GM19467 (cell line): ENCODE results near the gene GUCD1.

ENCODE experiments used
- ATAC-seq: cut with Tn5 transposase; IDR thresholded peaks from one replicate; pipeline ENCODE4 v1.9.1; 2021; ENCODE audit warnings: mild to moderate bottlenecking, moderate library complexity; ENCODE audit not compliant: unreplicated experiment

GUCD1 gene

DNA sequence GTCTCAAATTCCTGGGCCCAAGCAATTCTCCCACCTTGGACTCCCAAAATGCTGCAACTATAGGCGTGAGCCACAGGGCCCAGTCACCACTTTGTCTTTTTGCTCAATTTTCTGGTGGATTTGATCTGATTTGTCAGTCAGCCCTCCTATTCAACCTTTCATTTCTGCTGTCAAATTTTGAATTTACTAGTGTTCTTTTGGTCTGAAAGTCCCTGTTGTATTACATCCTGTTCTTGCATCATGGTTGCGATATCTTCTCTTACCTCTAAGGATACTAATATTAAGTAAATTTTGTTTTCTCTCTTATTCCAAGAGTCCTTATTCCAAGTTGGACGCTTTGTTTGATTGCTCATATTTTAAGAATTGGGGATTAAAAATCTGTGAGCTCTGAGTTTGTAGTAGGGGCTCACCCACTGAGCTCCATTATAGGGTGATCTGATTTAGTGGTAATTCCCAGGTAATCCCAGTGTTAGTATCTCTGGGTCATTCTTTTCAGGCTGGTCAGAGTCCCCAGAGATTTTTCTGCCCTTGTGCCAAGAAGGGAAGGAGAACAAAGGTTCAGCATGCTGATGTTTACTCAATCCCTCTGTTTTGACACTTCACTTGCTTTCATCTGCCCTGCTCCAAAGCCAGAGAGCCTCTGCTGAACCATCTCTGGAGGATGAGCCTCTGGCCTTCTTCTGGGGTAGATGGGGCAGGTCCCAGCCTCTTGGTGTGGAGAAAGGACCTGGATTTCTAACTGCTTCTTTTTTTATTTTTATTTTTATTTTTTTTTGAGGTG lies 49.8 kb downstream of the GUCD1 start:
- no peak for ATAC-seq

DNA sequence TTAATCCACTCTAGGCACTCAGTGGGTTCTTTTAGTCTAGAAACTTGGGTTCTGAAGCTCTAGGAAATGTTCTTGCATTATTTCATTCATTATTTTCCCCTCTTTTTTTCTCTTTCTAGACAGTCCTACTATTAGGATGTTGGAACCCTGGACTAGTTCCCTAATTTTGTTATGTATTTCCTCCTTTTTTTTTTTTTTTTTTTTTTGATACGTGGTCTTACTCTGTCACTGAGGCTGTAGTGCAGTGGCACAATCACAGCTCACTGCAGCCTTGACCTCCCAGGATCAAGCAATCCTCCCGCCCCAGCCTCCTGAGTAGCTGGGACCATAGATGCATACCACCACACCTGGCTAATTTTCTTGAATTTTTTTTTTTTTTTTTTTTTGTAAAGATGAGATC lies 50.4 kb downstream of the GUCD1 start:
- ATAC-seq = no peak

DNA sequence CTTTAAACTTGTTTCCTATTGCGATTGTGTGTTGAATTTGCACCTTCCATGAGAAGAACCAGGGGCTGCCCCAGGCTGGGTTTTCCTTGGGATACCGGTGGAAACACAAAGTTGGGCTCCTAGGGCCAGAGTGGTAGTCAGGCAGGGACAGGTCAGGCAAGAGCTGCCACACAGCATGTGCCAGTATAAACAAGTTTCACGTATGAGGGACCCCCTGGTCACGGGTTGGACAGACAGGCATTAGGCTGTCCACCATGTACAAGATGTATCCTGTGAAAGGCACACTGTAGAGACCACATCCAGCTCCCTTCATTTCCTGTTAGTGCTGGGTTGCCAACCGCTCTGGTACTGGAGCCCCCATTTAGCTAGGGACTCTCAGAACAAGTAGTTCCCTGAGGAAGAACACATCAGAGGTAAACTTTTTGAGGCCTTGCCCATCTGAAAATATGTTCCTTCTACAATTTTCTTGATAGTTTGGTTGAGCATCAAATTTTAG lies 51.0 kb downstream of the GUCD1 start:
- ATAC-seq = no peak

DNA sequence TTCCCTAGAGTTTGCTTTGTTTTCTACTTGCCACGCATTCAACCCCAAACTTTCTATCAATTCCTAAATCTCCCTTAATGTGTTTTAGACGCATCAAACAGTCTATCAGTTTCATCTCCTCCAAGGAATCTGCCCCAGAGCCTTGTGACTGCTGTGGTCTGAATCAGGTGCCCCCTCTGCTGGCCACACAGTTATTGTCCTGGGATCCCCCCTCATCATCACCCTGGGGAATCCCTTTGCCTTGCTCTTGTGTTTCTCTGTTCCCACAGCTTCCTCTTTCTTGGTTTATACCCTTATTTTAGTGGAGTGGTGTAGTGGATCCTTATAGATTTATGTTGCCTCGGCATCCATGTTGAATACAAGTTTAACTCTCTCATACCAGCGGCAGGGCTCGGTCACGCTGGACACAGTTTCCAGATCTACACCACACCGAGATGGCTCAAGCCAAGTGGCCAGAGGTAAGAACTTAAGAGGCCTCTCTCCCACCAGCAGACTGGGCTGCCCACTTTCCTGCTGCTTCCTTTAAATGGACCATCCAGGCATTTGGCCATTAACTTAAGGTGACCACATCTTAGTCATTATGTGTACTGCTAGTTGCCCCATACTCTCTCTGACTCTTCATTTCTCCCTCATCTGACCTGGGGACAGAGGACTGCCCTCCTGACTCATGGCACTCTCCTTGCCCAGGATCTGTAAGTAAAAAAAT lies 51.6 kb downstream of the GUCD1 start:
- peak; percentile 50 for ATAC-seq

DNA sequence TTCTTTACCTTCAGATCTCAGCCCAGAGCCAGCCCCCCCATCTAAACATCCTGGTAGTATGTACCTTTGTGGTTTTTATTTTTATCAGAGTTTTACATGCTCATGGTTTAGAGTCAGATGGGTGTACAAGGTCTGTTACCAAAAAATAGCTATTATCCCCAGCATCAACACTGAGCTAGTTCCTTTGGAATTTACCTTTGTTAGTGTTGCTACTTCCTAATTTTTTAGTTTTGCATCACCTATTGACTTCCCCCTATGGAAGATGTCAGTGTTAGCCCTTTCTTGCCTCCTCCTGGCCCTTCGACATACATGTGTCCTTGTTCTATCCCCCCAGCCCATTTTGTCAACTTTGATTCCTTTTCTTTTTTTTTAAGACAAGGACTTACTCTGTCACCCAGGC lies 52.4 kb downstream of the GUCD1 start:
- no peak for ATAC-seq

DNA sequence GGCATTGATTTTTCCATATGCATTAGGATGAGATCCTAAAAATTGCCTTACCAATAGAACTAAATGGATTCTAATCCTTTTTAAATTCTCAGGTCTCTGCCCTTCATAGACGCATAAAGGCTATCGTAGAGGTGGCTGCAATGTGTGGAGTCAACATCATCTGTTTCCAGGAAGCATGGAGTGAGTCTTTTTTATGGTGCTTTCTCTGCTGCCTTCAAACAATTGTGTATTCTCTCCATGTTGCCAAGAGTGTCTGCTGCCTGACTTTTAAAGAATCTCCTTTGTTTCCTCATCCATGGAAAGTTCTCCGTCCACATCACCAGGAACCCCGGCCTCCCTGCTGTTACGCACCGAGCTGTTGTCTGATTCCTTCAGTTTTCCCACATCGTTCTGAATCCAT lies 52.9 kb downstream of the GUCD1 start:
- ATAC-seq = no peak

DNA sequence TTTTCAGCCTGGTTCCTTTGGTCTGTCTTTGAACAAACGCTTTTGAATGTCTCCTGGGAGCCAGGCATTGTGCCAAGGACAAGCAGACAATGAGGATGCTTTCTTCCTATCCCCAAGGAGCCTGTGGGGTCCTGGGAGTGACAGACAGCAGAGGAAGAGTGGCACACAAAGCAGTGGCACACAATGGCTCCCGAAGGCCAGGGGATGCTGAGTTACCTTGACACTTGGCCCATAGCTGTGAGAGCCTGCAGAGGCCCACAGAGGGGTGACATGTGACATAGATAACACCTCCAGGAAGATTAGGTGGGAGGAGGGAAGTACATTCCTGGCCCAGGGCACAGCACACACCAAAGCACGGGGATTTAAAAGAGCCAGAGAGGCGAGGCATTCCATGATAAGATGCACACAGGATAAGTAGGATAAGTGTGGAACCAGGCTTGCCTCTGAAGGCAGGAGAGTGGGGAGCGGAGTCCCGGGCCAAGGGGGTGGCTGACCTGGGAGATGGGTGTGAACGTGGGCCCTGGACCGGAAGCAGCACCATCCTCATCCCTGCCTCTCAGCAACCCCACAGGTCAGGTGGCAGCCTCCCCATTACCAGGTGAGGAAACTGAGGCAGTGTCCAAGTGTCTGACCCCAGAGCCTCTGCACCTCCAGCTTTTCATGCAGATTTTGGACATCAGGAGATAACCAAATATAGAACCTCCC lies 53.5 kb downstream of the GUCD1 start:
- ATAC-seq = no peak

DNA sequence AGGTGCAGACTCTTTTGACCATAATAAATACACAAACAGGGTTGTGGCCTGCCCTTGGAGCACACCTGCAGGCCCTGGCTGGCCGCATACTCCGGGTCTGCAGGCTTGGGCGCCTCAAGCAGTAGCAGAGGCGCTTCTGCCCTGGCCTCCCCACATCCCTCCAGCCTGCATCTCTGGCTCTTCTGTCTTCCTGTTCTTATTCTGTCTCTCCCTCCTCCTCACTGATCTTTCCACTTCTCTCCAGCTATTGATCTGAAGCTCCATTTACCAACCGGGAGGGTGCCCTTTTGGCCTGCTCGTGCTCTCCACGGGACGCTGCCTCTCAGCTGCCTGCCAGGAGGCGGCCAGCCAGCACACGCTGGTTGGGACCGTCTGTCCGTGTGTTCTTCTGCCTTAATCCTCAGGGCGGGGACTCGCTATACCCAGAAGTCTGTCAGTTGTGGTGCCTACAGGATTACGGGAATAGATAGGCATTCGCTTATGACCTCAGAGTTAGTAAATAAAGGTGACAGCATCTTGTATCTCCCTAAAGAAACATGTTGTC lies 54.6 kb downstream of the GUCD1 start:
- no peak for ATAC-seq

DNA sequence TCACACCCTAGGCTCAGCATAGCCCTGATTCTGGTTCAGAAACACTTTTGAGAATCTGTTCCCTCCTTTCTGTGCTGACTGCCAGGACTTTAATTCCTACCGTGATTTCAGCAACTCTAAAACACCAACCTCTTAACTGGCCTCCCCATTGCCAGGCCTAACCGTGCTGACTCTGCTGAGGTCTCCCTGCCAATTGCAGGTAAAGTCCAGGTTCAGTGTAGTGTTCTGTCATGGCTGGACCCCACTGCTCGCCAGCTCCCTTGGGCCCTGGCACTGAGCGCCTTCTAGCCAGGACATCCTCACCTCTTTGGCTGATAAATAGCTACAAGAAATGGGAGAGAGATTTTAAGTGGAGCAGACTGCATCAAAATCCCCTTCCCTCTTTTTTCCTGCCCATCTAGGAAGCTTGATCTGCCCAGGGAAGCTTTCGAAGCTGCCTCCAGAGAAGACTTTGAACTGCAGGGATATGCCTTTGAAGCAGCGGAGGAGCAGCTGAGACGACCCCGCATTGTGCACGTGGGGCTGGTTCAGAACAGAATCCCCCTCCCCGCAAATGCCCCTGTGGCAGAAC lies 55.1 kb downstream of the GUCD1 start:
- ATAC-seq = no peak

DNA sequence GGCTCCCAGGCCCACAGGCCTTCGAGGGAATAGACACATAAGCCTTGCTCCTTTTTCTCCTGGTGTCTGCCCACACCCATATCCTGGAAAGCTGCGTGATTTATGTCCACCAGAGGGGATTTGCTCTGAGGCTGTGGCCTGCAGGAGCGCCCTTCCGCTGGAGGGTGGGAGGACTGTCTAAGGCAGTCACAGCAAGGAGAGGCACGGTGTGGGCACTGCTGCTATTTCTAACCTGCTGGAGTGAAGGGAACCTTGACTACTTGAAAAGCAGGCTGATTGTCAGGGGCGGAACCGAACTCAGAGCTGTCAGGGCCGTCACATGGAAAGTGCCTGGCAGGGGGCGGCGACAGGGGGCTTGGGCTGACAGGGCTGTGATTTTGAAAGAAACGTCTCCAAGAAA lies 56.1 kb downstream of the GUCD1 start:
- ATAC-seq = no peak

DNA sequence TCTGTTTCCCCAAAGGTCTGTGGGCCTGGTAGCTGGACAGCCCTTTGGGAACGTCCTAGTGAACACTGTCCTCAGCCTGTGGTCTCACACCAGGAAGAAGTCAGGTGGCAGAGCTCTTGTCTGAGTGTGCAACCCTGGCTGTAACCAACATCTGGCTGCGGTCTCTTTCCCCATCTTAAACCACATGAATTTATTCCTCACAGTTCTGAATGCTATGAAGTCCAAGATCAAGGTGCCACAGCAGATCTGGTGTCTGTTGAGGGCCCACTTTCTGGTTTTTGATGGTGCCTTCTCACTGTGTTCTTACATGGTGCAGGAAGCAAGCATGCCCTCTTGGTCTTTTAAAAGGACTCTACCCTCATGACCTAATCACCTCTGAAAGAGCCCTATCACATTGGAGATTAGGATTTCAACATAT lies 57.1 kb downstream of the GUCD1 start:
- no peak for ATAC-seq

DNA sequence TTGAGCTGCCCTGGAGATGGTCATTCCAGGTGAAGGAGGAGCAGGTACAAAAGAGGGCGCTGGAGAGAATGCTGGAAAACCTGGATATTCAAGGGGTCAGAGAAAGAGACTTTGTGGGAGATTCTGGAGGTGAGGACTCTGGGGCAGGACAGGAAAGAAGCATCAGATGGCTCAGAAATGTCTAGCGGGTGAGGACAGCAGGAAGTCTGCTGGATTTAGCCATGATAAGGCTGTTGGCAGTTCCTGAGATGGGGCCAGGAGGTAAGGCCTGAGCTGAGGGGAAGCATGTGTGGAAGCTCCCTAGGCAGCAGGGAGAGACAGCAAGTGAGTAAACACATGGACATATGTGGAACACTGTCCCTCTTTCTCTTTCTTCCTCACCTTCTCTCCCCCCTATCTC lies 58.3 kb downstream of the GUCD1 start:
- ATAC-seq = no peak

DNA sequence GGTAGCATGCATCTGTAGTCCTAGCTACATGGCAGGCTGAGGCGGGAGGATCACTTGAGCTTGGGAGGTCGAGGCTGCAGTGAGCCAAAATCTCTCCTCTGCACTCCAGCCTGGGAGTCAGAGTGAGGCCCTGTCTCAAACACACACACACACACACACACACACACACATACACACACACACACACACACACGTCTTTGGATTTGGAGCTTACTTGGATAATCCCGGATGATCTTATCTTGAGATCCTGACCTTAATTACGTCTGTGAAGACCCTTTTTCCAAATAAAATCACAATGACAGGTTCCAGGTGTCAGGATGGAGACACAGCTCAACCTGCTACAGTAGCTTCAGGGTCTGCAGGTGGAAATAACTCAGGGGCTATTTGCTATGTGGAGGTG lies 58.7 kb downstream of the GUCD1 start:
- ATAC-seq = no peak

DNA sequence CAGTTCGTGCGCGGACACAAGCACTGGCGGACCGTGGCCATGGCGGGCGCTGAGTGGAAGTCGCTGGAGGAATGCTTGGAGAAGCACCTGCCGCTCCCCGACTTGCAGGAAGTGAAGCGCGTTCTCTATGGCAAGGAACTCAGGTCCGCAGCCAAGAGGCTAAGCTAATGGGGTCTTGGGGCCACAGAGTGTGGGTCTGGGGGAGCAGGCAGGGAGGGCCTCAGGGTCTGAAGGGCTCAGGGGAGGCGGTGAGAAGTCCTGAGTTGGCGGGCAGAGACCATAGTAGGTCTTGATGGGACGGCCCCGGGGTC lies 59.6 kb downstream of the GUCD1 start:
- ATAC-seq = no peak

DNA sequence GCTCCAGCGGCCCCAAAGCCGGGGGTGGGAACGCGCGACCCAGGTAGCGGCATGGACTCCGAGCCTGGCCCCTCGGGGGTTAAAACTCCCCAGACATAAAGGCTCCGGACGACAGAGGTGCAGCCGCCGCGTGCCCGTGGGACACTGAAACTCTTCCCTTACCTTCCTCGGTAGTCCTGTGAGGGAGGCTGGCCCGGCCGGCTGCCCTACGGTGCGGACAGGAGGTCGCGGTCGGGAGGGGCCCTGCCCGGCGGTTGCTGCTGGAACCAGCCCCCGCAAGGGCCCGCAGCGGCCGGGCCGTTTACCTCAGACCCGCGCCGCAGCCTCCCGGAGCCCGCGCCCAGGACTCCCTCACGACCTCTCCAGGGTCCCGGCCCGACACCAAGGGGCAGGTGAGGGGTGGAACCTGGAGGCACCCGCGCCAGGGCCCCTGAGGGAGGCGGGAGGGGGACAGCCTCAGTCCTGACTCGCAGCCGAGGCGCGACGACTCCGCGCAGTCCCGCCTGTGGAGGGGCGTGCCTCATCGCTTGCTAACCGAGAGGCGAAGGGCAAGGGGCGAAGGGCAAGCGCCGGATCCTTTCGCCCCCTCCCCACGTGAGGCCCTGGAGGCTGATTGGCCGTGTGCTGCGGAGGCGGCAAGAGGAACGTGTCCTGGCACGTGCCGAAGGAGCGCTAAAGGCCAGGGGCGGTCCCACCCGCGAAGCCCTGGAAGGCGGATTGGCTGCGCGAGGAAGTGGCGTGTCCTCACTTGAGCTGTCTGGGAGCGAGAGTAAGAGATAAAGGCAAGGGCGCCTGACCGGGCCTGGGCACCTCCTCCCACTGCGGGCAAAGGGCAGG lies 60.2 kb downstream of the GUCD1 start, which contains the start of gene UPB1:
UPB1 (plus strand) TSS at position 805 of the 837 bp plus-strand sequence. CDS start 72 bp downstream, outside the sequence.
- ATAC-seq = no peak

DNA sequence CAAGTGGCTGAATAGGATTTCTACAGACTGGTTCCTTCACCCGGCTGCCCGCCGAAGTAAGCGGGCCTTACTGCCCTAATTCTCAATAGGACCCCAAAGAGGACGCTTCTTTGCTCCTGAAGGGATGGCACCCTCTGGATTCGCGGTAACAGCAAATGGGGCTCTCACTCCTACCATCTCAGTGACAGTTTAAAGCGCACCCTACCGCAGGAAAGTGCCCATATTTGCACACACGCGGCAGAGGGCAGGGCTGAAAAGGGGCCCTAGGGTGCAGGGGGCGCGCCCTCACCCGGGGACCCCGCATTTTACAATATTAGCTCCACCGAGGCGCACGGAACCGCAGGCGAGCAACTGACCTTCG lies 60.8 kb downstream of the GUCD1 start:
- no peak for ATAC-seq

DNA sequence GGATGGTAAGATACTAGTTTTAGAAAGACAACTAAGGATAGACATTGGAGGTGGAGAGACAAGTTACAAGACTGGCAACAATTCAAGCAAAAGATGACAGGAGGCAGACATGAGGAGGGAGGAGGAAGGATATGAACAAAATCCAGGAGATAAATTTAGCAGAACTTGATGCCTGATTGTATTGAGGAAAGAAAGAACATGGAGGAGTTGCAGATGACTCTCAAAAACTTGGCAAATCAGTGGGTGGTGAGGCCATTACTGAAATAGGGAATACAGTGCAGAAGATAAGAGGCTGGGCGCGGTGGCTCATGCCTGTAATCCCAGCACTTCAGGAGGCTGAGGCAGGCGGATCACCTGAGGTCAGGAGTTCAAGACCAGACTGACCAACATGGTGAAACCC lies 62.5 kb downstream of the GUCD1 start:
- no peak for ATAC-seq
